ENCODE results near the gene TSR1.

GRCh38 chr17:2331303-2331702 is 5.0 kb downstream of the TSR1 start:
- TF ChIP-seq POLR2A (IDR thresholded peaks at IDR 0.05) (no peak), CTCF (IDR thresholded peaks at IDR 0.05) (no peak)

Data from sigmoid colon (tissue), 3 donors.